ENCODE results near the gene CADPS. TPM values are rescaled to one million over a fixed set of nuclear protein-coding genes. Genes with fewer than 3 reads are reported as not detected.

CADPS gene
- total and polyA plus RNA-seq, 10 donors = 0.16 to 3.6 (median 0.40) TPM

DNA sequence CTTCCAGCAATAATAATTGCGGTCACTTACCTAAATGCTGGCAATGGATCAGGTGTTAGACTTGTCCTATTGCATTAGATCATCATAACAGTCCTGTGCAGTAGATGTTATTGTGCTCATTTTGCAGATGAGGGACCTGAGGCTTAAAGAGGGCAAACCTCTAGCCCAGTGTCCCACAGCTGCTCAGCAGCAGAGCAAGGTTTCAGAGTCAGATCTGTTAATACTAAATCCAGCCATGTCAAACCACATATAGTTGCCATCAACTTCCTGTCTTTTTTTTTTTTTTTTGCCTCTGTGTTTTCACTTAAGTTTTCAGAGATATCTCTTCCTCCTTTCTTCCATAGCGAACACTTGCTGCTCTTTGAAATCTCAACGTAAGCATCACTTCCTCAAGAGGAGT is 514.0 kb downstream of the CADPS start:
- peaks cover 0 to 39% (median 6%) of the 10 kb centered on the region in 7 donors for H3K27me3 ChIP-seq (replicated peaks in 1 of 7)
- 60 to 79% (median 77%) methylated on average over 3 of the region's 3 CpGs for WGBS, 5 donors
- no peak overlapping the region for H3K4me3 ChIP-seq
- H3K4me1 ChIP-seq = no peaks in the 10 kb centered on the region
- H3K9me3 ChIP-seq = no peaks in the 10 kb centered on the region
- H3K36me3 ChIP-seq = no peaks in the 10 kb centered on the region
- no peak overlapping the region for H3K27ac ChIP-seq
- intact Hi-C loops (cut with DNase I; ENCODE audit: low total_unique reads) = no loop called here
- TF ChIP-seq POLR2AphosphoS5 (IDR thresholded peaks at IDR 0.05) (no peak), POLR2A (IDR thresholded peaks at IDR 0.05) (no peak)
- TF ChIP-seq, protein P1, sequence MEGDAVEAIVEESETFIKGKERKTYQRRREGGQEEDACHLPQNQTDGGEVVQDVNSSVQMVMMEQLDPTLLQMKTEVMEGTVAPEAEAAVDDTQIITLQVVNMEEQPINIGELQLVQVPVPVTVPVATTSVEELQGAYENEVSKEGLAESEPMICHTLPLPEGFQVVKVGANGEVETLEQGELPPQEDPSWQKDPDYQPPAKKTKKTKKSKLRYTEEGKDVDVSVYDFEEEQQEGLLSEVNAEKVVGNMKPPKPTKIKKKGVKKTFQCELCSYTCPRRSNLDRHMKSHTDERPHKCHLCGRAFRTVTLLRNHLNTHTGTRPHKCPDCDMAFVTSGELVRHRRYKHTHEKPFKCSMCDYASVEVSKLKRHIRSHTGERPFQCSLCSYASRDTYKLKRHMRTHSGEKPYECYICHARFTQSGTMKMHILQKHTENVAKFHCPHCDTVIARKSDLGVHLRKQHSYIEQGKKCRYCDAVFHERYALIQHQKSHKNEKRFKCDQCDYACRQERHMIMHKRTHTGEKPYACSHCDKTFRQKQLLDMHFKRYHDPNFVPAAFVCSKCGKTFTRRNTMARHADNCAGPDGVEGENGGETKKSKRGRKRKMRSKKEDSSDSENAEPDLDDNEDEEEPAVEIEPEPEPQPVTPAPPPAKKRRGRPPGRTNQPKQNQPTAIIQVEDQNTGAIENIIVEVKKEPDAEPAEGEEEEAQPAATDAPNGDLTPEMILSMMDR (IDR thresholded peaks at IDR 0.05 in 8 of 11, conservative IDR thresholded peaks at IDR 0.05 in 3 of 11) = no peak
- DNase-seq = no peak

DNA sequence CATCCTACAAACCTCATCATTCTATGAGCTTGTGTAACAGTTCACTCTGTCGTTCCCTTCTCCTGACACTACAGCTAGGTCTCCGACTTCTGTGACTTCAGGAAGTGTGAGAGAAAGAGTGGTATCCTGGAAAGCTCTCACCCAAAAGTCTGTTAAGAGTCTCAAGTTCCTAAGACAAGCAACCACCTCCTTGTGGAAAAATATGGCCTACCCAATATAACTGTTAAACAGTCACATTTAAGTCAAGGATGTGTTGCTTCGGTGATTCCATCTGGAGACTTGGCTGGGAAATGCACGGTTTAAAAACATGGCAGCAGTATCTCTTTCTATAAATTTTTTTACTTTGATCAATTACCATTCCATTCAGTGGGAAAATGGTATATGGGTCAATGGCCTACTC is 515.7 kb downstream of the CADPS start:
- H3K9me3 ChIP-seq = no peaks in the 10 kb centered on the region
- no peak overlapping the region for H3K4me3 ChIP-seq
- H3K27ac ChIP-seq = no peak overlapping the region
- H3K4me1 ChIP-seq = no peaks in the 10 kb centered on the region
- DNase-seq = no peak
- no peaks in the 10 kb centered on the region for H3K36me3 ChIP-seq
- no peak for TF ChIP-seq POLR2A (IDR thresholded peaks at IDR 0.05)
- TF ChIP-seq, protein P1 (IDR thresholded peaks at IDR 0.05 in 8 of 11, conservative IDR thresholded peaks at IDR 0.05 in 3 of 11) = no peak
- TF ChIP-seq POLR2AphosphoS5 (IDR thresholded peaks at IDR 0.05) = no peak
- H3K27me3 ChIP-seq (replicated peaks in 1 of 7) = peaks cover 0 to 29% (median 0%) of the 10 kb centered on the region in 7 donors
- WGBS, 5 donors = 76 to 85% (median 80%) methylated on average over 4 of the region's 4 CpGs
- intact Hi-C loops (cut with DNase I; ENCODE audit: low total_unique reads) = no loop called here

DNA sequence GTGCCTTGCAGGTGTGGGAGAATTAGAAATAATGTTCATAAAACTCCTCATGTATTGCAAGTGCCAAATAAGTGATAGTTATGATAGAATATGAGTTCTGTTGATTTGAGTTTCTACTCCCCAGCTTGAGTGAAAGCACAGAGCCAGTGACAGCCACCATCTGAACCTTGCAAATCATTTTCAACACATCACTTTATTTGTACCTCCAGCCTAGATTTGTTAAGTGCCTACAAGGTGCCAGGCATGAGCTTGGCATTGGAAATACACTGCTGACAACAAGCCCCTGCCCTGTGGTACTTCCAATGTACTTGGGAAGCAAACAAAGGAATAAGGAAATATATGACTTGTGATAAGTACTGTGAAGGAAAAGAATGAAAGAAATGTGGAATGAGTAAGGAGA is 518.9 kb downstream of the CADPS start:
- no peaks in the 10 kb centered on the region for H3K4me1 ChIP-seq
- no peaks in the 10 kb centered on the region for H3K9me3 ChIP-seq
- DNase-seq = no peak
- H3K27ac ChIP-seq = no peak overlapping the region
- intact Hi-C loops (cut with DNase I; ENCODE audit: low total_unique reads) = no loop called here
- no peaks in the 10 kb centered on the region for H3K36me3 ChIP-seq
- no peak for TF ChIP-seq POLR2A (IDR thresholded peaks at IDR 0.05)
- no peak for TF ChIP-seq POLR2AphosphoS5 (IDR thresholded peaks at IDR 0.05)
- TF ChIP-seq, protein P1 (IDR thresholded peaks at IDR 0.05 in 8 of 11, conservative IDR thresholded peaks at IDR 0.05 in 3 of 11) = no peak
- peaks cover 0 to 11% (median 0%) of the 10 kb centered on the region in 7 donors for H3K27me3 ChIP-seq (replicated peaks in 1 of 7)
- no peak overlapping the region for H3K4me3 ChIP-seq

DNA sequence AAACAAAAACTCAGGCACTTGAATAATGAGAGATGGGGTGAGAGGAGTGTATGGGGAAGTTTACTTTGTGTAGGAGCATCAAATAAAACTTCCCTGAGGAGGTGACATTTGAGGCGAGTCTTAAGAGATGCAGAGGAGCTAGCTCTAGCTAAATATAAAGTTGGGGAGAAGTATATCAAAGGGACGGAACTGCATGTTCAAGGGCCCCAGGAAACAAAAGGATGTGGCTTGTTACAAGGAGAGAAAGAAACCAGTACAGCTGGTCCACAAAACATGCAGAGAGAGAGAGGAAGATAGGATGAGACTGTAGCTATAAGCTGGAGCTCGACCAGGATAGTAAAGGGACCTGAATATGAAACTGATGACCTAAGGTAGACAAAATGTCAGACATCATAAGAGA is 519.5 kb downstream of the CADPS start:
- H3K4me1 ChIP-seq = no peaks in the 10 kb centered on the region
- H3K36me3 ChIP-seq = no peaks in the 10 kb centered on the region
- WGBS, 5 donors = 65 to 80% (median 69%) methylated on average over 3 of the region's 3 CpGs
- no peak overlapping the region for H3K4me3 ChIP-seq
- H3K27ac ChIP-seq = no peak overlapping the region
- no peak for DNase-seq
- intact Hi-C loops (cut with DNase I; ENCODE audit: low total_unique reads) = no loop called here
- no peaks in the 10 kb centered on the region for H3K9me3 ChIP-seq
- TF ChIP-seq, protein P1 (IDR thresholded peaks at IDR 0.05 in 8 of 11, conservative IDR thresholded peaks at IDR 0.05 in 3 of 11) = no peak
- no peak for TF ChIP-seq POLR2AphosphoS5 (IDR thresholded peaks at IDR 0.05)
- no peak for TF ChIP-seq POLR2A (IDR thresholded peaks at IDR 0.05)
- peaks cover 0 to 11% (median 0%) of the 10 kb centered on the region in 7 donors for H3K27me3 ChIP-seq (replicated peaks in 1 of 7)

Small RNA genes lying within 50 kb of the gene (small RNA-seq; reads per million reads assigned to genes)
- gene RN7SL863P (0 reads per million in 4 donors), gene RNU6-139P (0 reads per million in 4 donors)
